Measurements from ENCODE around the gene NPIPB8.
"Not testable (repeated sequence)": the region's sequence is repeated elsewhere in the genome, so short reads cannot be mapped to it uniquely, and the experiment has no call there.

The NPIPB8 gene

GRCh38 chr16:28607681-28608495 lies 30.0 kb upstream of the NPIPB8 start:
- not testable (repeated sequence) for DNase-seq

- DNase-seq: not testable (repeated sequence)
These were observed 29.4 kb upstream of the NPIPB8 start for GRCh38 chr16:28608496-28608808.

DNA sequence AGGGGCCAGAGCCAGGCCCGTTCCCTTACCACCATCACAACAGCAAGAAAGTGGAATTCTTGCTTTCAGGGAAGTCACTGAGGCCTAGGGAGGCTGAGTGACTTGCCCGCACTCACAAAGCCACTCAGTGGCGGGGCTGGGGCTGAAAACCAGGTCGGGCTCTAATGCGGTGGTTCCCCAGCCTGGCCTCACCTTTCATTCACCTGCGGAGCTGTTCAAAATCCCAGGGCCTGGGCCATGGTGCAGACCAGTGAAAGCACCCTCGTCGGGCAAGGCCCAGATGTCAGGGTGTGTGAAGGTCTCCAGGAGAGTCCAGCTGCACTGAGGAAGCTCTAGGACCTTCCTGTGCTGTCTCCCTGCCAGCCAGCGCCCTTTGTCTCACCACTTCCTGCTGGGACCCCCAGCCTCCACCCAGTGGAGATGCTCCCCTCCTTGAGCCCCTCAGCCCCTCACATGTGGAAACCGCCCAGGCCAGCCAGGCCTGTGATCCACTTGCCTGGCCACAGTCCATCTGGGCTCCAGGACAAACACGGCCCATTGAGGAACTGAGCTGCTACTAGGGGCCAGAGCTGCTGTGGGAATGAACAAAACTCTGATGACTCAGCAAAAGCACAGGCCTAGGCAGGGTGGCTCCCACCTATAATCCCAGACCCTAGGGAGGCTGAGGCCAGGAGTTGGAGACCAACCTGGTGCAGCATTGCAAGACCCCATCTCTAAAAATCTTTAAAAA lies 28.8 kb upstream of the NPIPB8 start:
- DNase-seq: not testable (repeated sequence)

DNA sequence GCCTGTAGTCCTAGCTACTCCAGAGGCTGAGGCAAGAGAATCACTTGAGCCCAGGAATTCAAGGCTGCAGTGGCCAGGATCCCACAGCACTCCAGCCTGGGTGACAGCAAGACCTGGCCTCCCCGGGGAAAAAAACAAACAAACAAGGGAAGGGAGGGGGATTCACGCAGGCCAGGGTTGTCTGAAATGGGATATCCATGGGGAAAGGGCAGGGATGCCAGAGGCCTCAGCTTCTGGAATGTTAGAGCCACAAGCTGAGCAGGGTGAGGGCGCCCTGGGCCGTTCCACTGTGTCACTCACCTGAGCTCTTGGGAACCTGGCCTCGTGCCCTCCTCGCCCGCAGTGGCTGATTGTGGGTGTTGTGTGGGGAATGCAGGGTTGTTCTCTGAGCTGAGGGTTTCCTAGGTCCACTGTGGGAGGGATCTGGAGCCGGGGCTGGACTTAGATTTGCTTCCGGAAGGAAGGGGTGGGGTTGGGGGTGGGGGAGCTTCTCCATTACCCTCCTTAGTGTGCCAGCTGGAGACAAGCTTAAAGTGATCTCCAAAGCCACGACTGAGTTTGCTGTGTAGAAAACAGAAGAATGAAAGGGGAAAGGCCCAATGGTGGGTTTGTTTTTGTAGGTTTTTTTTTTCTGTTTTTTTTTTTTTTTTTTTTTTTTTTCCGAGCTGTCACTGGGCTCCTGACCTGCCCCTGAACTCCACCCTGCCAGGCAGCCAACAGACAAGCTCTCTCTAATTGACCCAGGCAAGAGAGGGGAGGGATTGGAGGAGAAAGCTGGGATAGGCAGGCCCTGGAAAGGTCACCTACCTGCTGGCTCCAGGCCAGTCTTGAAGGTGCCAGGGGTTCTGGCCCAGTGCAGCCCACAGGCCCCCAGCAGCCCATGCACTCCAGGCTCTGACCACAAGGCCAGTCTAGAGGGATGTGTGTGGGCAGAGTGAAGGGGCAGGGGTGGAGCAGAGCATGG lies 28.0 kb upstream of the NPIPB8 start, which contains the start of gene SULT1A1:
TSS of gene SULT1A1 (minus strand) at position 414 of the 964 bp plus-strand sequence. CDS start 1,189 bp downstream, outside the sequence.
- DNase-seq: no peak

DNA sequence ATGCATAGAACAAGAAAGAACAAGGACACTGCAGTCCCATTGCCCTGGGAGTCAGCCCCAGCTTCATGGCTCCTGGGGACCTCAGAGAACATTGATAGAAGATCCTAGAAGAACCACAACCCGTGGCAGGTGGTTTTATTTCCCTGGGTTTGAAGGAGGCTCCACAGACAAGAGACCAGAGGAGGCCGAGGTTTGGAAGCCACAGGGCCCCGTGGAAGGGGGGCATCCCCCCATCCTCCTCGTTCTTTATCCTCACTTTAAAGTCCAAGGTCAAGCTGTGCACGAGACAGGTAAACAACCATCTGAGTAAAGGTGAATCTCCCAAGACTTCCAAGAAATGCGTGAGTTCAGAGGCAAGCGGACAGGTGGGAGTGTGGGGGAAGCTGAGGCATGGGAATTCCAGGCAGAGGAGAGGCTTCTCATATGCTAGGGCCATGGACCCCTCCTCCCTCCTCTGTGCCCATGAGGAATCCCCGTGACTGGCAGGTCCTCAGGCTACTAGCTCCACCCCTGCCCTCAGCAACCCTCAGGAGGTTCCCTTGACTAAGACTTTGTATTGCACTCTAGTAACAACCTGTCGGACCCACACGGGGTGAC lies 27.2 kb upstream of the NPIPB8 start:
- DNase-seq: no peak

GRCh38 chr16:28612359-28613280 lies 25.2 kb upstream of the NPIPB8 start:
- not testable (repeated sequence) for DNase-seq

DNA sequence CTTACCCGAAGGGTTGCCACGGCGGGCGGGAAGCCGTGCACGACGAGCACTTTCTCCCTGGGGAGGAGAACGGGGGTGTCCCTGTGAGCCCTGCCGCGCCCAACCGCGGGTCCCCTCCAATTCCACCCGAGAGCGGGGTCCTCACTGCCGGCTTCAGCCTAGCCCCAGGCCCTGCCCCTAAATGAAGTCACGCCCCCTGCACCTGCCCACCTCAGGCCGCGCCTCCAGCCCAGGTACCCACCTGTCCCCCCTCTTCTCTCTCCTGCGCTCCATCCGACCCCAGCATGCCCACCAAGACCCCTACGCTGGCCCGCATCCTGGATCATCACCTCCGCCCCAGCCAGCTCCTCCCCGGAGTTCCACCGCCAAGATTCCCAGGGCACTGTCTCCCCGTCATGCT lies 24.0 kb upstream of the NPIPB8 start:
- not testable (repeated sequence) for DNase-seq

DNA sequence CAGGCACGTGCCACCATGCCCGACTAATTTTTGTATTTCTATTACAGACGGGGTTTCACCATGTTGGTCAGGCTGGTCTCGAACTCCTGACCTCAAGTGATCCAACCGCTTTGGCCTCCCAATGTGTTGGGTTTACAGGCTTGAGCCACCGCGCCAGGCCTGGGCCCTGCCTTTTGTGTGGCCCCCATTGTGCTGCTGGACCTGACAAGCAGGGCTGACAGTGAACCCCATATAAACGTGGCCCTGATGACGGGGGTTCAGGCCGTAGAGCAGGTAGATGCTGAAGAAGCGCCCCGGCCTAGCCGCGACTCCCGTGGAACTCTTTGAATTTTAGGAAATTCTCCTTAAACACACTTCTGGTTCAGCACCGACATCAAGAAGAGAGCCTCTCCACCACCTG lies 23.3 kb upstream of the NPIPB8 start:
- not testable (repeated sequence) for DNase-seq

- not testable (repeated sequence) for DNase-seq
These were observed 22.2 kb upstream of the NPIPB8 start for GRCh38 chr16:28615486-28616223.

- not testable (repeated sequence) for DNase-seq
These were observed 21.7 kb upstream of the NPIPB8 start for GRCh38 chr16:28616224-28616577.

DNA sequence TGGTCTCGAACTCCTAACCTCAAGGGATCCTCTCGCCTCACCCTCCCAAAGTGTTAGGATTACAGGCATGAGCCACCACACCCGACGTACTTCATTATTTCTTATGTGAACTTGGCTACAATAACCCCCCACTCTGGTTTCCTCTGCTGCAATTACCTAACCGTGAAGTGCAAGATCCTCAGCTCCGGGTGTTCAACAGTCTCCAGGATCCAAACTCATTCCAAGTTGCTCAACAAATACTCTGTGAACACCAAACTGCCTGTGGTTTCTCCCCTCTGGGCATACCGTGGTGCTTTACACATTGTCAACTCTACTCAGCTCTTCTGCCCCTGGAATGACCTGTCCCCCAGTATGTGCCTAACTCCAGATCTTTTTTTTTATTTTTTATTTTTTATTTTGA lies 21.2 kb upstream of the NPIPB8 start:
- DNase-seq: no peak

GRCh38 chr16:28617874-28618273 lies 20.0 kb upstream of the NPIPB8 start:
- DNase-seq: peak; percentile 75

DNA sequence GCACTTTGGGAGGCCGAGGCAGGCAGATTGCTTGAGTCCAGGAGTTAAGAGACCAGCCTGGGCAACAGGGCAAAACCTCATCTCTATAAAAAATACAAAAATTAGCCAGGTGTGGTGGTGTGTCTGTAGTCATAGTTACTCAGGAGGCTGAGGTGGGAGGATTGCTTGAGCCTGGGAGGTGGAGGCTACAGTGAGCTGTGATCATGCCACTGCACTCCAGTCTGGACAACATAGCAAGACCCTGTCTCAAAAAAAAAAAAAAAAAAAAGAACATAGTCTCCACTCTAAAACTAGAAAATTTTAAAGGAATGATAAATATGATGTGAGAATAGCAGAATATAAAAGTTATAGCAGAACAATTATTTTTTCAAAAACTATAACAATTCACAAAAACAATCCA lies 17.5 kb upstream of the NPIPB8 start:
- not testable (repeated sequence) for DNase-seq

DNA sequence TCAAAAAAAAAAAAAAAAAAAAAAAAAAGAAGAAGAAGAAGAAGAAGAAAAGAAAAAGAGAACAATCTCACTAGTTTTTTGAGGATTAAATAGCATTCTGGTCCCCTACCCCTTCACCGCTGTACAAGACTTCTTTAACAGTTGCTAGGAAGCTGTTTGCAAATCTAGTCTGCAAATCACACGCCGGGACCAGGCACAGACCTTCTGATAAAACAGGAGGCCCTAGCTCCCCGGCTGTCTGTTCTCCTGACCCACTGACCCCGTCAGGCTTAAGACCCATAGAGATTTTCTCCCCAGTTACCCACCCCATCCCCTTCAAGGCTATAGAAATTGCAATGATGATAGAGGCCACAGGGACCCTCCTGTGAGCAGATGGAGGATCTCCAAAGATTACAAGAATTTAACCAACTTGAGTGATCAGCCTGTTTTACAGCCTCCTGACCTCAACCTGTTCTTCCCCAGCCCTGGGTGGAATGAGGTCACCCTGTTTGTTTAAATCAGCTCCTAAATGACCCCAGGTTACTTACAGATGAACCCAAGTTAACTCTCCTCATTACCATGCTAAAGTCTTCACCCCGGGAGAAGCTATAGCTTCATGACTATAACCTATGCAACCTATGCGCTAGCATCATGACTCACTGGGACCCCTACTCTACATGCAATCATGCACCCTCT lies 16.2 kb upstream of the NPIPB8 start:
- DNase-seq: no peak

DNA sequence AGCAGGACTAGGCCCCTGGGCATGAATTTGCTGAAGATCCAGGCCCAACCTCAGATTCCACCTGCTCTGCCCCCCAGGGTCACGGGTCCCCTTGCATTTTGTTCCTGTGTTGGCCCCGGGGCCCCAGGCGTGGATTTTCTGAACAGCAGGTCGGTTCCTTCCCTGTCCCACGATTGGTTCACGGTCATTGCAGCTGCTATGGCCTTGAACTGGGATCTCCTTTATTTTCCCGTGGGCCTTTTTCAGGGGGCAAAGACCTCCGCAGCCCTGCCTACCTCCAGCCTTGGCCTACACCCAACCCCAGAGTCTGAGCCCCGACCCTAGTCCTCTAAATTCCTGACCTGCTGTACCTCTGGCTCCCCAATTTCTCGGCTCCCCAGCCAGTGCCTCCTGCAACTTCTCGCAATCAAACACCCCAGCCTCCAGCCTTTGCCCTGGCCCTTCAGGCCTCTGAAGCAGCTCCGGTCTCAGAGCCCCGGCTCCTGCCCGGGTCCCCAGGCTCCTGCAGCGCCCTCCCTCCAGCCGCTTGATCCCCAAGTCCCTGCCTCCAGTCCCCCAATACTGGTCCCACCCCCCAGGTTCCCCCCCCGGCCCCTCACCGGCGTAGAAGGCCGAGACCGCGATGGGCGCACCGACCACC lies 15.2 kb upstream of the NPIPB8 start:
- DNase-seq: not testable (repeated sequence)

- DNase-seq: no peak
These were observed 14.6 kb upstream of the NPIPB8 start for GRCh38 chr16:28623172-28623711.

DNA sequence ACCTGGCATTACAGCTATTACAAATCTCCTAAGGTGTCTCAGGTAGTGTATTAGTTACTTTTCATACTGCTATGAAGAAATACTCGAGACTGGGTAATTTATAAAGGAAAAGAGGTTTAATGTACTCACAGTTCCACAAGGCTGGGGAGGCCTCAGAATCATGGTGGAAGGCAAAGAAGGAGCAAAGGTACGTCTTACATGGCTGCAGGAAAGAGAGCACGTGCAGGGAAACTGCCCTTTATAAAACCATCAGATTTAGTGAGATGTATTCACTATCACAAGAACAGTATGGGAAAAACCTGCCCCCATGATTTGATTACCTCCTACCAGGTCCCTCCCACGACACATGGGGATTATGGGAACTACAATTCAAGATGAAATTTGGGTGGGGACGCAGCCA lies 7.0 kb upstream of the NPIPB8 start:
- DNase-seq: not testable (repeated sequence)

DNA sequence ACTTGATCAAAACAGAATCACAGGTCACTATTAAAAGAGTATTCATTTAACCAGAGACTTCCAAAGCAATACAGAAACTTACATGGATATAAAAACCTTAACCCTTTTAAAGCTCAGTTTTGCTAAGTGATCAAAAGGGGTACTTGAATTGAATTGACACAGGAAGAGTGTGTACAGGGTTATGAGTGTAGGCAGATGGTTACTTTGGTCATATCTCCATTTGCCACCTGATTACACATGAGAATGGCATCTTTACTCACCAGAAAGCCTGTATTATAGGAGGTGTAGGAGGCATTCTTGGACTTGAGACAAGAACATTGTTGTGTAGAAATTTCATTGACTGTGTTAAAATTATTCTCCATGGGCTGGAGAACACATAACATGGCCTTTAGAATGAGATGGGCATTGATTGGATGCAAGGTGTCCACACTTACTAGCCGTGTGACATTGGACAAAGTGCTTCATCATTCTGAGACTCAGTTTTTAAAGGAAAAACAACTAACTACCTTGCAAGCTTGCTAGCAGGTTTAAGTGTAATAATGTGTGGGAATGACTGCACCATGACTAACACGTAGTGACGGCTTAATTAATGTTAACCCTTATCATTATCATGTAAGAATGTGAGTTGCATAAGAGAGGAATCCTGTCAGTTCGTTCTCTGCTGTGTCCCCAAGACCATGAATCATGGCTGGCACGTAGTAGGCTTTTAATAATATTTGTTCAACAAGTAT lies 1.6 kb upstream of the NPIPB8 start:
- DNase-seq: not testable (repeated sequence)

DNA sequence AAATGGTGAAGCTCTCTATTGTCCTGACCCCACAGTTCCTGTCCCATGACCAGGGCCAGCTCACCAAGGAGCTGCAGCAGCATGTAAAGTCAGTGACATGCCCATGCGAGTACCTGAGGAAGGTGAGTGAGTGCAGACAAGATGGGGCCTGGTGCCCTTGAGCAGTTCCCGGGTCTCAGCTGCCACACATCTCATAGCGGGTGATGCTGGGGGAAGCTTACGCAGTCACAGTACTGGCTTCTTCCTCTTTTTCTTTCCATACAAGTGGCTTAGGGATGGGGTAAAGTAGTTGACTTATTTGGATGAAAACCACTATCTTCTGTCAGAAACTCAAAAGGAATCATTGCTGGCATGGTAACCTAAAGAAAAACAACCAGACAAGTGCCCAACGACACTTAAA lies 494 bp downstream of the NPIPB8 start:
- not testable (repeated sequence) for DNase-seq
